ENCODE data around the gene NTRK3.
"Not testable (repeated sequence)": the region's sequence is repeated elsewhere in the genome, so short reads cannot be mapped to it uniquely, and the experiment has no call there.

NTRK3 gene

DNA sequence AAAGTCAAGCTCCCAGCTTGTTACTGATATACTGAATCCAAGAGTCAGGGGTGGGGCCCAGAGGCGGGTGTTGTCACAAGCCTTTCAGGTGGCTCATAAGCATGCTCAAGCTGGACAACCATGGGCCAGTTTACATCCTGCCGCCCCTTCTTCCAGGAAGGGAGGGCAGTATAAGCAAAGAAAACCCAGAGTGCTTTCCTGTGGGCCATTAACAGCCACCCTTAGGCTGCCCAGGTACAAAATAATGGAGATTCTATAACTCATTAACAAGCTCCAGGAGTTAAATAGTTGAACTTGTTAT lies 183.2 kb downstream of the NTRK3 start:
- no peak for DNase-seq (ENCODE audit: low read depth in 2 of 2)

DNA sequence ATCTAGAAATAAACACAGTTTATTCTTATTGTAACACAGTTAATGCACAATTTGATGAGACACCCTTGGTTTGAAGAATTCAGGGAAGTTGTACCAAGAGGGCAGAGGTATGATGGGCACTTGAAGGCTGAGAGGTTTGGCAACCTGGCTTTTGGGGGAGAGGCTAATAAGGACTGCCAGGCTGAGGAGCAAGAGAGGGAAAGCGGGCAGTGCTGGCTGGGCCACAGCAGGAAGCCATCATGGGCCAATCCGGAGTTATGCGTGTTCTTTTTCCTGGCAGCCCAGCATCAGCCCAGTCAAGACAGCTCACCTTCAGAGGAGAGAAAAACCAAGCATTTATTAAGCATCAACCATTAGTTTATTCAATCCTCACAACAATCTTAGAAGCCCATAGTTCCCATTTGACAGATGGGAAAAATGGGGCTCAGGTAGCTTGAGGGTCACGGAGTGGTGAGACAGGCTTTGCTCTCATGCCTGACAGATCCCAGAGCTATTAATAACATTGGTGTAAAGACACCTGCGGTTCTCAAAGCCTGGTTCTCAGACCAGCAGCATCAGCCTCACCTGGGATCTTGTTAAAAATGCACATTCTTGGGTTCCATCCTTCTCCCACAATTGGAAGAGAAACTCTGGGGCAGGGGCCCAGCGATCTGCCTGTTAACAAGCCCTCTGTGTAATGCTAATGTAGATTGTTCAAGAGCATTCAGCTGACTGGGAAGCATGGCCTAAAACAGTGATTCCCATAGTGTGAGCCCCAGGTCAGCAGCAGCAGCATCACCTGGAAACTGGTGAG lies 183.7 kb downstream of the NTRK3 start:
- no peak for DNase-seq (ENCODE audit: low read depth in 2 of 2)

DNA sequence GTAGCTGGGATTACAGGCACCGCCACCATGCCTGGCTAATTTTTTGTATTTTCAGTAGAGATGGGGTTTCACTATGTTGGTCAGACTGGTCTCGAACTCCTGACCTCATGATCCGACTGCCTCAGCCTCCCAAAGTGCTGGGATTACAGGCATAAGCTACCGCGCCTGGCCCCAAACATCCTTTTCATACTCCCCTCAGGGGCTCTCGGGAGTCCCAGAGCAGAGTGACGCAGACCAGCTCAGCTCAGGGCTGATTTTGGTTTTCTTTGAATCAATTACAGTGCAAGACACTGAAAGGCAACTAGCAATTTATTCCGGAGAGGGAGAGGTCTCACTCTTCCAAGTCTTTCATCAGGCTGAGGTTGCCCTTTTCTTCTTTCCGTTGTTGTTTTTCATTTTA lies 184.4 kb downstream of the NTRK3 start:
- DNase-seq (ENCODE audit: low read depth in 2 of 2): not testable (repeated sequence)

DNA sequence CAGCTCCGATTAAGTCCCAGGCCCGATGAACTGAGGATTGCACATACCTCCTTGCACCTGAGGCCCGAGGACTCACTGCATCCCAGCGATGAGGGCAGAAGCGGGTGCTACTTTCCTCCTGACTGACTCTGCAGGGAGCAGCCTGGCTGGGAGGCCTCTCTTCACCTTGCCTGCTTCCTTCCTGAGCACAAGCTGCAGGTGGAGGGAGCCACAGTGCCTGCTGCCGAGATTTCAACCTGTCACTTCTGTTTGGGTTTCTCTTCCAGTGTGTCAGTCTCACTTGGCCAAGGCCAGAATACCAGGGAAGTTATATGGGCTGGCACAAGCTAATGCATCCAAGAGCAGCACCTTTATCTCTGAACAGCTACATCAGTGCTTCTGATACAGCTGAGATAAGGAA lies 185.4 kb downstream of the NTRK3 start:
- no peak for DNase-seq (ENCODE audit: low read depth in 2 of 2)

DNA sequence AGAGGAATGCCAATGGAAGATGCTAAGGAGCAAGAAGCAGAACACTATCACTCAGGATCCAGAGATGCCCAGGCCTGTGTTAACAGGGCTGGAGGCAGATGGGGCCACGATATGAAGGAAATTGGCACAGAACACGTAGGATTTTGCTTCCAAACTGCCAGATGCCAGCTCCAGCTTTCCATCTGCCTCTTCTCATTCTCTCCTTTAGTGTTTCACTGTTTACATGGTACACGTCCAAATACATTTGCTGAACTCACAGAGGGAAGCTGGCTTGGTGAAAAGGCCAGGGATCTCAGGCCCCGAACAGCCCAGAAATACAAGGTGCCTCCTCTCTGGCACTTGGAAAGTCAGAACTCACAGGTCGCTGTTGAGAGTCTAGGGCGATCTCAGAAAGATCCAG lies 187.0 kb downstream of the NTRK3 start:
- DNase-seq (ENCODE audit: low read depth in 2 of 2): no peak

DNA sequence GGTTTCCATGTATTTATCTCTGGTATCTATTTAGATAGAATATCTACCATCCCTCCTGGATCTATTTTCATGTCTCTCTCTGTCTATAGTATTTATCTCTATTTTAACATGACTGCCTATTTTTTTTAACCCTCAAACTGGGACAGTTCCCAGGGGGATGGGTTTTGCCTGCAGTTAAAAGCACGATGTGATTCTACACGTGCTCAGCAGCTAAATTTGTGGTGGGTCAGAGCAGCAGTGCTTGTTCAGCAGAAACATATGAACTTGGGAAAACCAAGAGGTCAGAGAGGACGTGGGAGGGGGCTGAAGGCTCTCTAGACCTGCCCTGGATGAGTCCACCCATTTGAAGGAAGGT lies 189.2 kb downstream of the NTRK3 start:
- no peak for DNase-seq (ENCODE audit: low read depth in 2 of 2)

DNA sequence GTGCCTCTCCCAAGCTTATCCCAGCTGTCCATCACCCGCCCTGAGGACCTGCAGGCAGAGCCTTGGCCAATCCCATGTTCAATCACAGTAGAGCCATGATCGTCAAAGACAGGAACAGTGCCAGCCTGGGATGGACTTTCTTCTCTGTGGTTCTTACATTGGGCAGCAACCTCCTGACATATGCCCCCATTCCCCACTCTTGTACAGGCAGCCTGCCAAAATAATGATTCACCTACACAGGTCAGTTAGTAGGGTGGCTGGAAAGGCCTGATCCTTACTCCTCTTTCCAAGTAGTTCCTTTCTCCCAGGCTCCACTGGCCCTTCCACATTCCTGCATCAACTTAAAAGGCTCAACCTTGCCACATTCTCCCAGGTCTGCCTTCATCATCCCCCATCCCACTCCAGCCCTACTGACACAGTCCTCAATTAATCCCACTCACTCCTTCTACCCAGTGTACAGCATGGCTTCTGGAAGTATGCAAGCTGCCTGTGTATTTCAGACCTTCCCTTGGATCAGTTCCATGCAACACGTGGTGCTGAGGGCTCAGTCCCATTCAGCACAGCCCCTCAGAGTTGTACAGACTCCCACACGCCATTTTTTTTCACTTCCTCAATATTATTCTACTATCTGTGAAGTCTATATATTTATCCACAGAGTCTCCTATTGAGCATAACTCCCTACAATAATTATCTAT lies 189.8 kb downstream of the NTRK3 start:
- DNase-seq (ENCODE audit: low read depth in 2 of 2): no peak

DNA sequence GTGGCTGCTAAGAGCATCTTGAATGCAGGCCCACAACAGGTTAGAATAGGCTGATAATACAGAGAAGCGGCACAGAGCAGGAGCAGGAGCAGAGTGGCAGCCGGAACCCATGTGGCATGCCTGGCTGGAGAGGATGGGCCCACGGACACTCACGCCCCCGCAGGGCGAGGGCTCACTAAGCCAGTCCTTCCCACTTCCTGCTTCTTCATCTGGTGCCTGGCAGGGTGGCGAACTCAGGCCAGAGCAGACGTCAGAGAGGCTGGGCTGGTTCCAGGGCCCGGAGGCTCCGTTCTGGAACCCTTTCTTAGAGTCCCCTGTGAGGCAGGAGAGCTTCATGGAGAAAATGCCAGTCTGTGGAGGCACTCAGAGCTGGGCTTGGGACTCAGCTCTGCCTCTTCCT lies 195.1 kb downstream of the NTRK3 start:
- no peak for DNase-seq (ENCODE audit: low read depth in 2 of 2)

DNA sequence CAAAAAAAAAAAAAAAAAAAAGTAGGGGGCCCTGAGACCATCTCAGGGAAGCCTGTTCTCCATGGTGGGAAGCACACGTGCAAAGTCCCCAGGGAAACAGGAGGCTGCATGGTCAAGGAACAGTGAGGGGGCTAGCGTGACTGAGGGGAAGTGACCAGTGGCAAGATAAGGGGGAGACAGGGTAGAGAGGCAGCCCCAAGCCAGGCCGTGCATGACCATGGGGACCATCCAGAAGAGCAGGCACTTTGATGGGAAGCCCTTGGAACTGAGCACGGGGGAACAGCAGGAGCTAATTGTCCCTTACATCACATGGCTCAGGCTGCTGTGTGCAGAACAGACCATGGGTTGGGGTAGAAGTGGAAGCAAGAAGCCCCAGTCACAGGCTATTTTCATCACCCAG lies 196.2 kb downstream of the NTRK3 start:
- no peak for DNase-seq (ENCODE audit: low read depth in 2 of 2)

DNA sequence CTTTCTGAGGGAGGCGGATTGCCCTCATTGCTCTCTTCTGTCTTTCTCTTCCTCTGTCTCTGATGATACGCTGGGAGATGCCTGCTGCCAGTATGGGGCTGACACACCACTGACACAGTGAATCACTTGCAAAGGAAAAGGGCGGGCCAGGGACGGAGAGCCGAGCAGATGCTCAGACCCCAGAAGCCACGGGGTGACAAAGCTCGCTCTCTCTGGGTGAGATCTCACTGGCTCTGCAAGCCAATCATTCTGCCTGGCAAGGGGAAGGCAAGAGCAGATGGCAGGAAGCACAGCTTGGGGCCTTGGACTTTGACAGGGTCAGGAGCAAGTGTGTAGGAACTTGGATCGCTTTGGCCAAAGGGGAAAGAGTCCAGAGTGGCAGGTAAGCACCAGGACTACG lies 198.7 kb downstream of the NTRK3 start:
- DNase-seq (ENCODE audit: low read depth in 2 of 2): no peak

DNA sequence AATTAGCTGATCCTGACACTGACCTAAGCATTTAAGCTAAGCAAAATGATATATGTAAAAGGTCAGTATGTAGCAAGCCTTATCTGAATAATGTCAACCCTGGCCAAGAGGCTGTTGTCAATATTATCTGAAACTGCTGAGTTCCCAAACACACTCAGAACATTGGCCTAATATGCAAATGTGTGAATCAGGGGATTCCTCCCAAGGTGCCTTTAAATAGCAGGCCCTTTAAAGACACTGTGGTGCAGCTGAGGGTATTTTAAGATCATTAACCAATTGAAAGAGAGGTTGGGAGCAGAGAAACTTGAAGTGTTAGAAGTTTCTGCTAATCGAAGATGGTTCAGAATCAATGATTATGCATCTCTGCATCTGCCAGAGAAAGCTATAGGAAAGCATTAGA lies 207.0 kb downstream of the NTRK3 start:
- DNase-seq (ENCODE audit: low read depth in 2 of 2): no peak

DNA sequence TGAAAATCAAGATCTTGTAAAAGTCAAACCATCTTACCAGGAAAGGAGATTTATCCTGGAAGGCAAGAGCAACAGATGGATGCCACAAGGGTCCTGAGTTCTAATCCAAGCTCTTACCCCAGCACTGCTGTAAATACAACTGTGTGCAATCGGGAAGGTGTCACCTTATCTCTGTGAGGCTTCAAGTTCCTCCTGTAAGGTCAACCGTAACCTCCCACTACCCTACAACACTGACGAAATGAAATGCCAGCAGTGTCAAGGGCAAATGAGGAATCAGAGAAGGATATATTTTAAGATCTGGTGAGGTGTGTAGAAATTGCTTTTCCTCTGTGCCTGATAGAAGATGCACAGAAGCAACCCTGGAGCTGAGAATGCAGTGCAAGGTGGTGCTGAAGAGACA lies 207.8 kb downstream of the NTRK3 start:
- DNase-seq (ENCODE audit: low read depth in 2 of 2): no peak

DNA sequence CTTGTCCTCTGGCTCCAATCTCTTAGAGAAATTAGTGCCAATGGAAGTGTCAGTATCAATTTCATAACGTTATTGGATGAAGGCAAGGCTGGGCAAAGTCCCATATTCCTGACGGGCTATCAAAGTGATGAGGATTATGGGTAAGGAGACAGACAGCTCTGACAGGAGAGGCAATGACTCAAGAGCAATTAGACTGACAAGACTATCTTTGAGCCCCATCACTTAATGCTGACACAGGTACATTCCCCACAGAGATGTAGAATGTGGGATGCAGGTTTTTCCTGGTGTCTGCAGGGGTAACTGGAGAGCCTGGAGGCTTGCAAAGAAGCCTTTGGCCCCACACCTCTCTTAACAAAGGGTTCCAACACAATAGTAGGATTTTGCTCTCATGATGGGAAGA lies 208.3 kb downstream of the NTRK3 start:
- no peak for DNase-seq (ENCODE audit: low read depth in 2 of 2)

DNA sequence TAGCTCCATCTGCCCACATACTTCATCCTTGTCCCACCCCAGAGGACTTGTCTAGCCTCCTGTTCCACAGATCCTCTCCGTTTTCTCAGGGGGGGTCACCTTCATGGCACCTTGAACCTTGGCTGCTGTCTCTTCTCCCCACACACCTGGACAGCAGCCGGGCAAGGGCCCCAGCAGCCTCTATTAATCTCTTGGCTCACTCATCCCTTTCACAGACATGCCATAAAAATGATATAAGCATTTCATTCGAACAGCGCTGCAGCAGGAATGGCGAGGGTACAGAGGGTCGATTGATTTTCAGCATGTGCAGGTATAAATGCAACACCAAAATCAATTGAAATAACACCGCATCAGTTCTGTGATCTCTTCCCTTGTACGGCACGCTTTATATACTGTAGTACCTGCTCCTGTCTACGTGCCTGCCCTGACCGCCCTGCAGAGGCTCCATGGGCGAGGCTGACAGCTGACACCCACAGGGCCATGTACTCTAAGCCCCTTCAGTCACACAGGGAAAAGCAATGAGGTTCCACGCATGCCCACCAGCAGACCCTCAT lies 209.9 kb downstream of the NTRK3 start:
- DNase-seq (ENCODE audit: low read depth in 2 of 2): no peak

DNA sequence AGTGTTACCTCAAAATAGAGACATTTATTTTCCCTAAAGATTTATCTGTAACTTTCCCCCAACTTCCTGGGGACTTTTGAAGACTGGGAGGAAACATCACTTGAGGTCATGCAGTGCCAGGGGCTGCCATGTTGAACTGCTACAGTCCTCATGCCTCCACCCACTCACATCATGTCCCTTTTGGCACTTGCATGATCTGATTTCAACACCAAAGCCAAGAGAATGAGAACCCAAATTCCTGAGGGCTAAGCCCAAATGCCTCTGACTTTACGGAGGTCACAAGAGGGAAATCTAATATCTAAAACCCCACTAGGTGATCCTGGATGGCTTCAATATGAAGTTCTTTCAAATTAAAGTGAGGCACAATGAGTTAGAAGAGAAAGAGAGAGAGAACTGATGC lies 213.1 kb downstream of the NTRK3 start:
- no peak for DNase-seq (ENCODE audit: low read depth in 2 of 2)

DNA sequence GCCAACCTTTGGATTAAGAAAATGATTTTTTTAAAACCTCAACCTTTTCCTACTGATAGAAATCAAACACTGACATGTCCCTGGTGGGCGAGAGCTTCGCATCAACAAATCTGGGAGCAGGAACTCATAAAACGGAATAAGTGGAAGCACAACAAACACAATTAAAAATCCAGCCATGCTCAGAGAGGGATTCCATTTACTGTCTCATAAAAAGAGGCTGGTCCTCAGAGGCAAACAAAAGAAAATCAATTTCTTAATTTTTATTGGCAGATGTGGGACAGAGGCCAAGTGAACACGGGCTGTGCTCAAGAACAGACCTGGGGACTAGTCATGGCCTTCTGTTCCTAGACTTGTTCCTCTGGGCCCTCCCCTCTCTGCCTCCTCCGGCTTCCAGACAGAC lies 214.5 kb downstream of the NTRK3 start:
- DNase-seq (ENCODE audit: low read depth in 2 of 2): no peak

DNA sequence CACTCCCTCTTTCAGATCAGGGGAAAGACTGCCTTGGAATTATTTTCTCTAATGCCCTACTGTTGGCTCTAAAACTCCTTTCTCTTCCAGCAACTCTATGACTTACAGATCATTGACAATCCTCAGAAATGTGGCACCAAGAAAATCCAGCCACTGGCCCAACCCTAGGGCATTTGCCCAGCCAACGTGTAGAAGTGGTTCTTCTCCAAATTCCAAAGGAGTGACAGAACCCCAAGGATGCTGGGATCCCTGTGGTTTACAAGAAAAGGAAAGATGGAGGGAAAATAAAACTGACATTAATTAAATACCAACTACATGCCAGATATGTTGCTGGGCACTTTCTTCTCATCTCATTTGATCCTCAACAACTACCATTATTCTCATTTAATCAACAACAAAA lies 216.0 kb downstream of the NTRK3 start:
- no peak for DNase-seq (ENCODE audit: low read depth in 2 of 2)

DNA sequence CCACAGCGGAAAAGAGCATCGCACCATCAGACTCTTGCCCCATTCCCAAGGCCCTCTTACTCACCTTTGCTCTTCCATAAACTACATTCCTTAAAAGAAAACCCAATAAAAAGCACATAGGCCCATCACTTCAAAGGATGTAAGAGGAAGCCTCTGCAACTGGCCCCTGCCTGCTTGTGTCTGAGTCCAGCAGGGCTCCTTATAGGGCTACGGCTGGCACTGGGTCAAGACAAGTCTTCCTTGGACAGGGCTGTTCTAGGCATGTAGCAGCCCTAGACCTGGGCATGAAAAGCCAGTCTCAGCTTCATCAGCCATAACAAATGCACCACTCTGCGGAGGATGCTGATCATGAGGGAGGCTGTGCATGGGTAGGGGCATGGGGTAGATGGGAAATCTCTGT lies 218.3 kb downstream of the NTRK3 start:
- no peak for DNase-seq (ENCODE audit: low read depth in 2 of 2)

DNA sequence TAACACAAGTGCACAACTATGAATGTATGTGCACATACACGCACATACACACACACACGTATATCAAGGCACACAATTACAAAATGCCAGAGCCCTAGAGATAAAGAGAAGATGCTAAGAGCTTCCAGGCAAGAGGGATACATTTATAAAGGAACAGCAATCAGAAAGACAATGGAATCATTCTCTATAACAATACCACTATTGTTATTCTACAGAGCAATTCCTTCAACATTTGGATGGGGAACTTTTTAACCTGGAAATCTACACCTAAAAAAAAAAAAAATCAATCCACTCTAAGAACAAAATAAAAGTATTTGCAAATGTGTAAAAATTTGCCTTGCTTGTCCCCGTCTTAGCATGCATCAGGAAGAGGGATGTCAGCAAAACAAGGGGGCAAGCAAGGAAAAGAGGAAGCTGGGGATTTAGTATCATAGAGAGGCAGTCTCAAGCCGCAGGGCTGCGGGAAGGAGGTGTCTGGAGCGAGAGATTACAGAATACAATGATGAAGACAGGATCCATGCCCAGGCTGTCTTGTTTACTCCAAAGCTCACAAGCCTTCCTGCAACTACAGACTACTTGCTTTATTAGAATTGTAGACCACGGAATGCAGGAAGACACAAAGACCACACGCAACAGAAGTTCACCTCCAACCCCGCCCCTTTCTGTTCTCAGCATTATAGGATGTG lies 220.2 kb downstream of the NTRK3 start:
- no peak for DNase-seq (ENCODE audit: low read depth in 2 of 2)

DNA sequence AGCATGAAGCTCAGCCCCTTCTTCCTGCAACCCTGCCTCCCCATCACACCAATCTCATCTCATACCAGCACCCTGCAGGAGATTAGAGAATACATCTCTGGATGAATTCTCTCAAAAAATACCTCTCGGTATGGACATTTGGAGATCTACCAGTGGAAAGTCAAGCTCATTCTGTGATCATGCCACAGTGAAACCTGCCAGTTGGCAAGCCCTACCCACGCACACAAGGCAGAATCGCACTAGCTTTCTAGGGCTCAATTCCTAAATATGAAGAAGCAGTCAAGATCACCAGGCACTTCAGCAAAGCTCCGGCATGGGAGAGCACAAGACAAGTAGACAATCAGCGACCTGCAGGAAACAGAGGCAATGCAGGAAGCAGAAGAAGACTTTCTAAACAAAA lies 221.2 kb downstream of the NTRK3 start:
- DNase-seq (ENCODE audit: low read depth in 2 of 2): no peak

DNA sequence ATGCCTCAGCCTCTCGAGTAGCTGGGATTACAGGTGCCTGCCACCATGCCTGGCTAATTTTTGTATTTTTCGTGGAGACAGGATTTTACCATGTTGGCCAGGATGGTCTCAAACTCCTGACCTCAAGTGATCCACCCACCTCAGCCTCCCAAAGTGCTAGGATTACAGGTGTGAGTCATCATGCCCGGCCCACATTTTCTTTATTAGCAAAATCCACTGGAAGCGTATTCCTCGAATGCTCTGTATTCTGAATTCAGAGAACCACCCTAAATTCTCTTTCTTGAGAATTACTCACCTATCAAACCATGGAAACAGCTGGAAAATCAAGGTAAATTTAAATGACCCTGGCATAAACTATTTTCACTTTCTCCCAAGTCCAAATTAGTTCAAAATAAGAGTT lies 223.1 kb downstream of the NTRK3 start:
- not testable (repeated sequence) for DNase-seq (ENCODE audit: low read depth in 2 of 2)

DNA sequence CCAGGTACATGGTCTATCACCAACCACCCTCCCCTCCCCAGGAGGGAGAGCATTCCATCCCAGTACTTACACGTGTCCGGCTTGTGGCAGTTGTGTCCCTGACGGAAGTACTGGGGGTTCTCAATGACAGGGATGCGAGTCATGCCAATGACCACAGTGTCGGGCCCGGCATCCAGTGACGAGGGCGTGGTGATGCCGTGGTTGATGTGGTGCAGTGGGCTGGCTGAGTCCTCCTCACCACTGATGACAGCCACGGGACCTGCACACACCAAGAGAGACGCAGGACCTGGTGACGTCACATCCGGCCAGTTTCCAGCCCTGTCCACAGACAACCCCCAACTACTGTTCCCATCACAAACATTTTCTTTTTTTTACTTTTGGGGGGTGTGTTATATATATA lies 223.8 kb downstream of the NTRK3 start:
- DNase-seq (ENCODE audit: low read depth in 2 of 2): no peak

DNA sequence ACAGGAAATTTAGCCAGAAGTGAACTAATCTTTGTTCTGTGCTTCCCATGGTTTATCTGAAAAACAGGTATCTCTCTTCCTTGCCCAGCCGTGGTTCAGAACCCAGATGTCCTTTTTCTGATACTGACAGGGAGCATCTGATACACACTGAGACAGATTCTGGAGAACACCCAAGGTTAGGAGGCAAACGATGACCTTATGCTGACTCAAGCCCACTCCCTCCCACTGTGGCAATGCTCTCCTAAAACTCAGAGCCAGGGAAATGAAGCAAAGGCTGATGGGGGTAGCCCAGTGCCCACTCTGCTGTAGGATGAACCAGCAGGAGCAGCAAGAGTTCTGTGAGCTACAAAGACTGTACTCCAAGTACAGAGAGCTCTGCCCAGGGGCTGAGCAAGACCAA lies 225.1 kb downstream of the NTRK3 start:
- DNase-seq (ENCODE audit: low read depth in 2 of 2): no peak

All from activated CD8-positive, alpha-beta memory T cell treated with anti-CD3 and anti-CD28 coated beads for 4 hours (primary cell).